DOHH2 (cell line): Measurements from ENCODE around the gene SPDYE17.
"Not testable (repeated sequence)": the region's sequence is repeated elsewhere in the genome, so short reads cannot be mapped to it uniquely, and the experiment has no call there.

Source experiments
- CTCF ChIP-seq: fragments of 200-600 bp; sonication (generic); IDR thresholded peaks from one replicate; pipeline ENCODE4 v1.5.1; 2014; ENCODE audit warnings: antibody characterized with exemption, mild to moderate bottlenecking, low read depth, low read length; ENCODE audit not compliant: poor library complexity, severe bottlenecking
- EZH2phosphoT487 ChIP-seq: fragments of 200-600 bp; sonication (generic); IDR thresholded peaks from 2 replicates; pipeline ENCODE4 v1.6.1; 2017; ENCODE audit warnings: borderline replicate concordance, mild to moderate bottlenecking, antibody characterized with exemption, low read length, moderate library complexity, mixed read lengths

- not testable (repeated sequence) for TF ChIP-seq CTCF, EZH2phosphoT487
These were observed 29.4 kb downstream of the SPDYE17 start for GRCh38 chr7:77002678-77003233.
